ENCODE results near the gene ERI3. TPM values are rescaled to one million over a fixed set of nuclear protein-coding genes. Genes with fewer than 3 reads are reported as not detected.

ERI3 gene
- total and polyA plus RNA-seq, 9 of the 15 experiments (the other 6 are each of a cell fraction or from before 2014, with no cell fraction given) = 47.8 to 93.4 (median 67.2) TPM

DNA sequence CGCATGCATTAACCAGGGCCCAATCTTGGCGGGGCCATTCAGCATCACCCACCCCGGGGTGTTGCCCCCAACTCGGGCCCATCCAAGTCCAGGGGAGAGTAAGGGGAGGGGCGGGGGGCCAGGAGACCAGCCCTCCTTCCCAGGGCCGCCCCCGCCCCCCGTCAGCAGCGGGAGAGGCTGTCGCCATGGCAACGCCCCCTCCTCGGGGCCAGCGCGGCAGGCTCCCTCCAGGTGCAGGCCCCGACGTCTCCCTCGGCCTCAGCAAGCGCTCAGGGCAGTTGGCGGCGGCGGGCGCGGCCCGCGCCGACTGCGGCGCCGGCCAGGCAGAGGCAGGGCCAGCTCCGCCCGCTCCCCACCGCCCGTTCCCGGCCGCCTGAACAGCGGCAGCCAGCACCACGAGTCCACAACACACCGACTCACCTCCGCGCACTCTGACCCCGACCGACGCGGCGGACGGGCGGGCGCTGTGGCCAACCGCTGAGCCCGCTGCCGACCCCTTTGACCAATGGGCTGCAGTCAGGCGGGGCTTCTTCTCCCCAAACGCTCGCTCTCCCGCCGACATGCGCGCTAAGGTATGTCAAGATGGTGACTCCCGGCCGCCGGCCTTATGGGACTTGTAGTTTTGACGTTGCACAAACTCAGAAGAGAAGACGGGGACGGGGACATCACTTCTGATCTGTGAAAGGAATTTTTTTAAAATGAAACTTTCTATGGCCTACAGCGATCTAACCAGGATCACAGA, at the start of gene ERI3 (continued):
- TF ChIP-seq, protein P1, sequence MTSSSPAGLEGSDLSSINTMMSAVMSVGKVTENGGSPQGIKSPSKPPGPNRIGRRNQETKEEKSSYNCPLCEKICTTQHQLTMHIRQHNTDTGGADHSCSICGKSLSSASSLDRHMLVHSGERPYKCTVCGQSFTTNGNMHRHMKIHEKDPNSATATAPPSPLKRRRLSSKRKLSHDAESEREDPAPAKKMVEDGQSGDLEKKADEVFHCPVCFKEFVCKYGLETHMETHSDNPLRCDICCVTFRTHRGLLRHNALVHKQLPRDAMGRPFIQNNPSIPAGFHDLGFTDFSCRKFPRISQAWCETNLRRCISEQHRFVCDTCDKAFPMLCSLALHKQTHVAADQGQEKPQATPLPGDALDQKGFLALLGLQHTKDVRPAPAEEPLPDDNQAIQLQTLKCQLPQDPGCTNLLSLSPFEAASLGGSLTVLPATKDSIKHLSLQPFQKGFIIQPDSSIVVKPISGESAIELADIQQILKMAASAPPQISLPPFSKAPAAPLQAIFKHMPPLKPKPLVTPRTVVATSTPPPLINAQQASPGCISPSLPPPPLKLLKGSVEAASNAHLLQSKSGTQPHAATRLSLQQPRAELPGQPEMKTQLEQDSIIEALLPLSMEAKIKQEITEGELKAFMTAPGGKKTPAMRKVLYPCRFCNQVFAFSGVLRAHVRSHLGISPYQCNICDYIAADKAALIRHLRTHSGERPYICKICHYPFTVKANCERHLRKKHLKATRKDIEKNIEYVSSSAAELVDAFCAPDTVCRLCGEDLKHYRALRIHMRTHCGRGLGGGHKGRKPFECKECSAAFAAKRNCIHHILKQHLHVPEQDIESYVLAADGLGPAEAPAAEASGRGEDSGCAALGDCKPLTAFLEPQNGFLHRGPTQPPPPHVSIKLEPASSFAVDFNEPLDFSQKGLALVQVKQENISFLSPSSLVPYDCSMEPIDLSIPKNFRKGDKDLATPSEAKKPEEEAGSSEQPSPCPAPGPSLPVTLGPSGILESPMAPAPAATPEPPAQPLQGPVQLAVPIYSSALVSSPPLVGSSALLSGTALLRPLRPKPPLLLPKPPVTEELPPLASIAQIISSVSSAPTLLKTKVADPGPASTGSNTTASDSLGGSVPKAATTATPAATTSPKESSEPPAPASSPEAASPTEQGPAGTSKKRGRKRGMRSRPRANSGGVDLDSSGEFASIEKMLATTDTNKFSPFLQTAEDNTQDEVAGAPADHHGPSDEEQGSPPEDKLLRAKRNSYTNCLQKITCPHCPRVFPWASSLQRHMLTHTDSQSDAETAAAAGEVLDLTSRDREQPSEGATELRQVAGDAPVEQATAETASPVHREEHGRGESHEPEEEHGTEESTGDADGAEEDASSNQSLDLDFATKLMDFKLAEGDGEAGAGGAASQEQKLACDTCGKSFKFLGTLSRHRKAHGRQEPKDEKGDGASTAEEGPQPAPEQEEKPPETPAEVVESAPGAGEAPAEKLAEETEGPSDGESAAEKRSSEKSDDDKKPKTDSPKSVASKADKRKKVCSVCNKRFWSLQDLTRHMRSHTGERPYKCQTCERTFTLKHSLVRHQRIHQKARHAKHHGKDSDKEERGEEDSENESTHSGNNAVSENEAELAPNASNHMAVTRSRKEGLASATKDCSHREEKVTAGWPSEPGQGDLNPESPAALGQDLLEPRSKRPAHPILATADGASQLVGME (CRISPR knock-in tag; IDR thresholded peaks at IDR 0.05) = peak; percentile 69; the same call in 1 of the 2 replicates
- TF ChIP-seq, protein P2, sequence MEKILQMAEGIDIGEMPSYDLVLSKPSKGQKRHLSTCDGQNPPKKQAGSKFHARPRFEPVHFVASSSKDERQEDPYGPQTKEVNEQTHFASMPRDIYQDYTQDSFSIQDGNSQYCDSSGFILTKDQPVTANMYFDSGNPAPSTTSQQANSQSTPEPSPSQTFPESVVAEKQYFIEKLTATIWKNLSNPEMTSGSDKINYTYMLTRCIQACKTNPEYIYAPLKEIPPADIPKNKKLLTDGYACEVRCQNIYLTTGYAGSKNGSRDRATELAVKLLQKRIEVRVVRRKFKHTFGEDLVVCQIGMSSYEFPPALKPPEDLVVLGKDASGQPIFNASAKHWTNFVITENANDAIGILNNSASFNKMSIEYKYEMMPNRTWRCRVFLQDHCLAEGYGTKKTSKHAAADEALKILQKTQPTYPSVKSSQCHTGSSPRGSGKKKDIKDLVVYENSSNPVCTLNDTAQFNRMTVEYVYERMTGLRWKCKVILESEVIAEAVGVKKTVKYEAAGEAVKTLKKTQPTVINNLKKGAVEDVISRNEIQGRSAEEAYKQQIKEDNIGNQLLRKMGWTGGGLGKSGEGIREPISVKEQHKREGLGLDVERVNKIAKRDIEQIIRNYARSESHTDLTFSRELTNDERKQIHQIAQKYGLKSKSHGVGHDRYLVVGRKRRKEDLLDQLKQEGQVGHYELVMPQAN (IDR thresholded peaks at IDR 0.05; ENCODE audit: borderline replicate concordance) = 0 out of 2 replicates have a peak, but pooled peaks have one; percentile 38
- TF ChIP-seq, protein P3, sequence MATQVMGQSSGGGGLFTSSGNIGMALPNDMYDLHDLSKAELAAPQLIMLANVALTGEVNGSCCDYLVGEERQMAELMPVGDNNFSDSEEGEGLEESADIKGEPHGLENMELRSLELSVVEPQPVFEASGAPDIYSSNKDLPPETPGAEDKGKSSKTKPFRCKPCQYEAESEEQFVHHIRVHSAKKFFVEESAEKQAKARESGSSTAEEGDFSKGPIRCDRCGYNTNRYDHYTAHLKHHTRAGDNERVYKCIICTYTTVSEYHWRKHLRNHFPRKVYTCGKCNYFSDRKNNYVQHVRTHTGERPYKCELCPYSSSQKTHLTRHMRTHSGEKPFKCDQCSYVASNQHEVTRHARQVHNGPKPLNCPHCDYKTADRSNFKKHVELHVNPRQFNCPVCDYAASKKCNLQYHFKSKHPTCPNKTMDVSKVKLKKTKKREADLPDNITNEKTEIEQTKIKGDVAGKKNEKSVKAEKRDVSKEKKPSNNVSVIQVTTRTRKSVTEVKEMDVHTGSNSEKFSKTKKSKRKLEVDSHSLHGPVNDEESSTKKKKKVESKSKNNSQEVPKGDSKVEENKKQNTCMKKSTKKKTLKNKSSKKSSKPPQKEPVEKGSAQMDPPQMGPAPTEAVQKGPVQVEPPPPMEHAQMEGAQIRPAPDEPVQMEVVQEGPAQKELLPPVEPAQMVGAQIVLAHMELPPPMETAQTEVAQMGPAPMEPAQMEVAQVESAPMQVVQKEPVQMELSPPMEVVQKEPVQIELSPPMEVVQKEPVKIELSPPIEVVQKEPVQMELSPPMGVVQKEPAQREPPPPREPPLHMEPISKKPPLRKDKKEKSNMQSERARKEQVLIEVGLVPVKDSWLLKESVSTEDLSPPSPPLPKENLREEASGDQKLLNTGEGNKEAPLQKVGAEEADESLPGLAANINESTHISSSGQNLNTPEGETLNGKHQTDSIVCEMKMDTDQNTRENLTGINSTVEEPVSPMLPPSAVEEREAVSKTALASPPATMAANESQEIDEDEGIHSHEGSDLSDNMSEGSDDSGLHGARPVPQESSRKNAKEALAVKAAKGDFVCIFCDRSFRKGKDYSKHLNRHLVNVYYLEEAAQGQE (IDR thresholded peaks at IDR 0.05; ENCODE audit: borderline replicate concordance) = peak; percentile 45
- TF ChIP-seq, protein P3 (CRISPR knock-in tag; IDR thresholded peaks at IDR 0.05; ENCODE audit: low read depth) = peak; percentile 38; the same call in 1 of the 2 replicates
- TF ChIP-seq ATF7 (IDR thresholded peaks at IDR 0.05) (peak; percentile 87), KDM5B (IDR thresholded peaks at IDR 0.05; ENCODE audit: insufficient replicate concordance, low read depth, low read length) (peak; percentile 84), NFE2 (IDR thresholded peaks at IDR 0.05; ENCODE audit: low read depth) (peak; percentile 46)
- TF ChIP-seq, protein P4, sequence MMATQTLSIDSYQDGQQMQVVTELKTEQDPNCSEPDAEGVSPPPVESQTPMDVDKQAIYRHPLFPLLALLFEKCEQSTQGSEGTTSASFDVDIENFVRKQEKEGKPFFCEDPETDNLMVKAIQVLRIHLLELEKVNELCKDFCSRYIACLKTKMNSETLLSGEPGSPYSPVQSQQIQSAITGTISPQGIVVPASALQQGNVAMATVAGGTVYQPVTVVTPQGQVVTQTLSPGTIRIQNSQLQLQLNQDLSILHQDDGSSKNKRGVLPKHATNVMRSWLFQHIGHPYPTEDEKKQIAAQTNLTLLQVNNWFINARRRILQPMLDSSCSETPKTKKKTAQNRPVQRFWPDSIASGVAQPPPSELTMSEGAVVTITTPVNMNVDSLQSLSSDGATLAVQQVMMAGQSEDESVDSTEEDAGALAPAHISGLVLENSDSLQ (IDR thresholded peaks at IDR 0.05) = peak; percentile 100
